EL (cell line): ENCODE results near the gene SPPL3.

Experiments
- DNase-seq: peaks from one replicate; pipeline ENCODE4 v3.0.0-alpha.2; 2016

SPPL3 gene

DNA sequence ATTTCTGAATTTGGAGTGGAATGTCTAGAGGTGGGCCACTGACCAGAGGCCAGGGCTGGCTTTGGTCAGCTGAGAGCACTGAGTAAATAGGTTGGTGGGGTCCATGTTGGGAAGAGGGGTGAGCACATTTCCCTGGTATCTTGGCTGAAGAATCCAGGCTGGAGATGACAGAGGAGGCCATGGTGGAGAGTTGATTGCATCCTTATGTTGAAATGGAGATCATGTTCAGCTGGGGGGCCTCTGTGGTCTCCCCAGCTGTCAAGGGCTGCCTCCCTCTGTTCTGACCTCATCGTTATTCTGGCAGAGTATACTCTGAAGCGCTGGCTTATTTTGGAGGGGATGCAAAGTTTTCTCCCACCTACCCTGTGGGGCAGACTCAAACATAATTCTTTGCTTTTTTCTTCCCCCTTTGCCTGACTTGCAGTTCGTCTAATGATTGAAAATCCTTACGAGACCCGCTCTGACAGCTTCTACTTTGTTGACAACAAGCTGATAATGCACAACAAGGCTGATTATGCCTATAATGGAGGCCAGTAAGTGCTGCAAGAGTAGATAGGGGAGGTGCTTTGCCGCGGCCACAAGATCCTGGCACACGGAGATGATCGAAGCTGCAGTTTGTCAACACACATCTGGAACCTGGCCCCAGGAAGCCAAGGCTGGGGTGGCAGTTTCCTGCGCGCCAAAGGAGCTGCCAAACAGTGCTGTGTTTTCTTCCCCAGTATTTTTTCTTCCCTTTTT, 184.5 kb downstream of the SPPL3 start:
- no peak for DNase-seq

DNA sequence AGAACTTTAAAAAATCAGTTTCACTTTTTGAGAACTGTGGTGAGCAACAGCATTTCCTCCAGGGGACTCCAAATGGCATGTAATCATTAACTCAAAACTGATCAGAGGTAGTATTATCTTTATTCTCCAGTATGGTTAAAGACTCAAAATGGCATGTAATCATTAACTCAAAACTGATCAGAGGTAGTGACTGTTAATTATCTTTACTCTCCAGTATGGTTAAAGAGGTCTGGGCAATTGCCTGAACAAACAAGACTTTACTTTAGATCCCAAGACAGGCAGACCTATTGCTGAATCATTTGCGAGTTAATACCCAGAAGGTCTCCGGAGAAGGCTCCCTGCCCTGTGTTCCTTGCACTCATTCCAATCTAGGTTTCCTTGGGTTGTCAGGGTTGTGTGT, 185.1 kb downstream of the SPPL3 start:
- DNase-seq, result no peak

DNA sequence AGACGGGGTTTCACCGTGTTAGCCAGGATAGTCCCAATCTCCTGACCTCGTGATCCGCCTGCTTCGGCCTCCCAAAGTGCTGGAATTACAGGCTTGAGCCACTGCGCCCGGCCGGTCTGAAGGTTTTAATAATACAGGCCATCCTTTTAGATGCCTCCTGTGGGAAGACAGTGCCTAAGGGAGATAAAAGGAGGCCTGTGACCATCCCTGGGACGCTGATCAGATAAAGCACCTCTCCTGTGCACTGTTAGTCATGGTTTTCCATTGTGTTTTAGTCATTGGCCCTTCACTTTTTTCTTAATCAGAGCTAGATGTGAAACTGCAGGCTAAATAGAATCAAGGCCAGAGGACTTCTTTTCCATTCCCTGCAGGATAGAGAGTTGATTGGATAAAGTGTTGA, 186.1 kb downstream of the SPPL3 start:
- DNase-seq, result no peak

DNA sequence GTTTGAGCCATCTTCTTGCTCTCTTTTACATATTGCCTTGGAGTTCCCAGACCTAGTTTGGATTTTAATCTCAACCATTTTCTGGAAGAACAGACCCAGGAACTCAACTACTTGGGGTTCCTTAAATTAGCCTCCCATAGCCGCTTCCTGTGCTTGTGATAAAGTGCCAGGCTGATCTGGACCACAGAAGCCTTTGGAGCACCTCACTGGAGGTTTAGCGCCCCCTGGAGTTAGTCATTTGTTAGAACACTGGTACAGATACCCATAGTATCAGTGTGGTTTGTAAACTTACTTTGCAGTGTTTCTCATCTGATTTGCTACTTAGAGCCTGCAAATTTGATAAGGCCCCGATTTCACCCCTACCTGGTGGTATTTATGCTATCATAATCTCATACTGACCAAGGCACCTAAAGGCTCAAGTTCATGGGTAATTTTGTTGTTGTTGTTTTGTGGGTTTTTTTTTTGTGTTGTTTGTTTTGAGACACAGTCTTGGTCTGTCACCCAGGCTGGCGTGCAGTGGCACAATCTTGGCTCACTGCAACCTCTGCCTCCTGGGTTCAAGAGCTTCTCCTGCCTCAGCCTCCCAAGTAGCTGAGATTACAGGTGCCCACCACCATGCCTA, 190.2 kb downstream of the SPPL3 start:
- peak; percentile 82 for DNase-seq

DNA sequence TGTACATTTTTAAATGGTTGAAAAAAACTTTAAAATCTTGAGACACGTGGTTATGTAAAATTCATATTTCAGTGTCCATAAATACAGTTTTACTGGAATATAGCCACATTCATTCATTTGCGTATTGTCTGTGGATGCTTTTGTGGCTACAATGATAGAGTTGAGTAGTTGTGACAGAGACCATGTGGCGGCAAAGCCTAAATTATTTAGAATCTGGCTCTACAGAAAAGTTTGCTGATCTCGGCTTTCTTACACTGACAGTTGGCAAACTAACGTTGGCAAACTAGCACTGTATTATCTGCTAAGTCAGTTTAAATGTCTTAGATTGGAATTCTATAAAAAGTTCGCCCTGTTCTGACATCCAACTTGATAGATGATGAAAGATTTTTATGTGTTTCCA, 191.5 kb downstream of the SPPL3 start:
- no peak for DNase-seq
